Spleen (tissue), 7 donors: ENCODE measurements around the gene CIP2A.
A peak's percentile ranks its signal among the peaks of the same experiment; 100 is the strongest.

ENCODE experiments used
- CTCF ChIP-seq, 11 experiments: fragments of 200-600 bp in 7 of 11; fragments of 450-650 bp in 4 of 11; sonication (generic) in 4 of 11; IDR thresholded peaks in 8 of 11; conservative IDR thresholded peaks in 3 of 11; 1 replicate in 7 of 11; 2 replicates in 4 of 11; pipeline versions ENCODE4 v1.4.0 to v1.8.0; 2016 to 2021; ENCODE audit warnings: antibody characterized with exemption in 11 of 11, inconsistent platforms in 4 of 11, mild to moderate bottlenecking in 1 of 11
- POLR2A ChIP-seq, 3 donors: fragments of 450-650 bp; IDR thresholded peaks; one replicate each; pipeline ENCODE4 v1.5.1; 2017; ENCODE audit warnings: antibody characterized with exemption in 3 of 3, mild to moderate bottlenecking in 1 of 3
- POLR2AphosphoS5 ChIP-seq, 3 donors: sonication (generic); formaldehyde crosslinking; IDR thresholded peaks; one replicate each; pipeline ENCODE4 v1.5.1; 2017; ENCODE audit warnings: antibody characterized with exemption in 3 of 3
- donor health status: DM: no; HTN: no; CAD: no; lungs with moderate emphysema.
- donor health status: DM: no; HTN: no; CAD: no.
- donor health status: DM: no; HTN: no; CAD: no.

DNA sequence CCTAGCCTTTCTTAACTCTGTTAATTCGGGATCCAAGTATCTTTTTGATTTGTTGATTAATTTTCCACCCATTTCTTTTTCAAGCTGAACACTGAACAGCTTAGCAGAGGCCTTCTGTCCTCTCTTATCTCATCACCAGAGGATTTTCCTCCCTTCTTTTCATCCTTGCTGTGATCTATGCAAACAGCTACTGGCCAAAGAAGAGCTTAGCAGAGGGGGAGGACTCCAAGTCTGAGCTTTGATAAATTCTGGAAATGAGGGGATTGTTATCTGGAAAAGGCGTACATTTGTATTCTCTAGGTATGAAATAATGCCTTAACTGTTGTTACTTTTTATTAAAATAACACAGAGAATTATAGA, 13.7 kb upstream of the CIP2A start:
- TF ChIP-seq CTCF (IDR thresholded peaks at IDR 0.05 in 8 of 11, conservative IDR thresholded peaks at IDR 0.05 in 3 of 11) (peak in 1 of 11 experiments; percentile 1), POLR2A (IDR thresholded peaks at IDR 0.05) (no peak), POLR2AphosphoS5 (IDR thresholded peaks at IDR 0.05) (no peak)
